ENCODE measurements around the gene CADM1. TPM values are rescaled to one million over a fixed set of nuclear protein-coding genes. Genes with fewer than 3 reads are reported as not detected.

CADM1 gene
- total and polyA plus RNA-seq, 2 experiments from 2014 or later, result 16.5 to 18.0 TPM

- H2AFZ ChIP-seq, result no peak overlapping the region
- peaks cover 3% of the 10 kb centered on the region for H3K27me3 Mint-ChIP-seq (ENCODE audit: insufficient read depth, low read depth, poor library complexity)
- peaks cover 4% of the 10 kb centered on the region; the same call in 1 of the 3 replicates for H3K4me1 Mint-ChIP-seq
These were observed 221.3 kb downstream of the CADM1 start for GRCh38 chr11:115282923-115283322.

More at GRCh38 chr11:115282923-115283322, 221.3 kb downstream of the CADM1 start:
- H3K27ac Mint-ChIP-seq, result no peak overlapping the region
- H4K20me1 ChIP-seq (replicated peaks; ENCODE audit: insufficient read depth), result no peaks in the 10 kb centered on the region
- DNase-seq (ENCODE audit: low spot score), result no peak
- H3K4me1 ChIP-seq (ENCODE audit: insufficient read depth), result peaks cover 4% of the 10 kb centered on the region; the same call in 1 of the 2 replicates
- H3K27me3 ChIP-seq (ENCODE audit: insufficient read depth), result no peaks in the 10 kb centered on the region
- ATAC-seq, result no peak
- H3K4me3 ChIP-seq, result no peak overlapping the region
- H3K4me3 Mint-ChIP-seq, result no peak overlapping the region
- H3K36me3 Mint-ChIP-seq (ENCODE audit: low read depth), result no peaks in the 10 kb centered on the region
- H3K79me2 ChIP-seq (replicated peaks; ENCODE audit: insufficient read depth), result no peaks in the 10 kb centered on the region
- no peak overlapping the region for H3K4me2 ChIP-seq
- no peaks in the 10 kb centered on the region for H3K9me3 Mint-ChIP-seq
- H3K9me2 ChIP-seq (ENCODE audit: insufficient read depth), result 0 out of 2 replicates have a peak, but pooled peaks cover 4% of the 10 kb centered on the region
- H3F3A ChIP-seq (replicated peaks; ENCODE audit: low read depth), result no peaks in the 10 kb centered on the region
- H3K36me3 ChIP-seq (ENCODE audit: insufficient read depth), result no peaks in the 10 kb centered on the region
- no peak overlapping the region for H3K27ac ChIP-seq (ENCODE audit: low read depth)
- TF ChIP-seq POLR2AphosphoS5 (IDR thresholded peaks at IDR 0.05; ENCODE audit: low read depth), result no peak
- TF ChIP-seq NANOG (IDR thresholded peaks at IDR 0.05; ENCODE audit: borderline replicate concordance), result no peak
- no peak for TF ChIP-seq REST (IDR thresholded peaks at IDR 0.05; ENCODE audit: unreplicated experiment)
- no peak for TF ChIP-seq ZNF114 (CRISPR knock-in tag; IDR thresholded peaks at IDR 0.05)
- TF ChIP-seq STAT1 (IDR thresholded peaks at IDR 0.05; ENCODE audit: unreplicated experiment), result no peak
- no peak for TF ChIP-seq ZNF331 (CRISPR knock-in tag; IDR thresholded peaks at IDR 0.05; ENCODE audit: low read depth)
- no peak for TF ChIP-seq EZH2 (IDR thresholded peaks at IDR 0.05; ENCODE audit: low read depth, unreplicated experiment)
- no peak for TF ChIP-seq CTCF (conservative IDR thresholded peaks at IDR 0.05; ENCODE audit: low read depth in 2 of 2)
- no peak for TF ChIP-seq JUNB (IDR thresholded peaks at IDR 0.05; ENCODE audit: unreplicated experiment)
- TF ChIP-seq EZH2phosphoT487 (IDR thresholded peaks at IDR 0.05; ENCODE audit: unreplicated experiment), result no peak
- TF ChIP-seq CREB1 (CRISPR knock-in tag; IDR thresholded peaks at IDR 0.05; ENCODE audit: low read depth), result no peak
- TF ChIP-seq ETS1 (IDR thresholded peaks at IDR 0.05), result no peak
- no peak for TF ChIP-seq ZNF462 (CRISPR knock-in tag; IDR thresholded peaks at IDR 0.05)
